Esophagus muscularis mucosa (tissue), 4 donors: Measurements from ENCODE around the gene PTPRN2.

Source experiments
- CTCF ChIP-seq, 3 experiments: fragments of 200-600 bp in 2 of 3; fragments of 450-650 bp in 1 of 3; sonication (generic) in 2 of 3; IDR thresholded peaks; one replicate each; pipeline ENCODE4 v1.5.1; 2017 to 2019; ENCODE audit warnings: antibody characterized with exemption in 3 of 3, mild to moderate bottlenecking in 2 of 3, moderate library complexity in 1 of 3
- EP300 ChIP-seq: sonication (generic); formaldehyde crosslinking; IDR thresholded peaks from one replicate; pipeline ENCODE4 v1.6.1; 2017; ENCODE audit warnings: antibody characterized with exemption
- POLR2A ChIP-seq: fragments of 450-650 bp; IDR thresholded peaks from one replicate; pipeline ENCODE4 v1.6.1; 2017; ENCODE audit warnings: antibody characterized with exemption, moderate library complexity, mild to moderate bottlenecking, low read depth

DNA sequence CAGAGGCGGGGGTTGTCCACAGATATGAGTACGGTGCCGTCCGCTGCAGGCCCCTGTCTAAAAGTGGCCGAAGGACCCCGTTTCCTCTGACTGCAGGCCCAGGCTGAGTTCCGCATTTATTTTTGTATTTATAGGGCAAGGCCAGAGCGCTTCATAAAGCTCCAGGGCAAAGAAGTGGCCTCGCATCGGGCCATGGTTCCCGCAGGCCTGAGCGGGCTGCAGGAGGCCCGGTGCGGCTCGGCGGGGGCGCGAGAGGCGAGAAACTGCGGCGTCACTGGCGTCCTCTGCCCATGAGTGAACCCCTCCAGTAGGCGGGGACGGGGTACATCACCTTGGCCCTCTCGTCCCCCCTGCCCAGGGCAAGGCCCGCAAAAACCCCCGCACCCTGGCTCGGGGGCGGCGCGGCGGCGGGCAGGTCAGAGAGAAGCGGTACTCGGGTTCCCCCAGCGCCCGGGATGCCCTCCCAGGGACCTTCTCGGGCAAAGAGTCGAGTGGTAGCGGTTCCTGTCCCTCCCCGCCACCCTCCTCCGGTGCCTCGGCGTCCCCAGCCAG, 895.1 kb downstream of the PTPRN2 start:
- TF ChIP-seq CTCF (IDR thresholded peaks at IDR 0.05), result no peak
- TF ChIP-seq EP300, result no peak
- TF ChIP-seq POLR2A, result no peak
